Neuronal stem cell (in vitro differentiated cells): ENCODE measurements around the gene SDHB.

Source experiments
- DNase-seq: peaks from one replicate; pipeline ENCODE4 v3.0.0-alpha.2; 2013; ENCODE audit warnings: low spot score
- H2AFZ ChIP-seq: one replicate; pipeline ENCODE4 v1.6.1; 2013; ENCODE audit warnings: mild to moderate bottlenecking, low read length, inconsistent platforms
- H2AK5ac ChIP-seq: 2 replicates; pipeline ENCODE4 v1.6.1; 2013; ENCODE audit warnings: low read depth, mild to moderate bottlenecking, inconsistent platforms, low read length, moderate library complexity, mixed read lengths
- H2BK120ac ChIP-seq: 2 replicates; pipeline ENCODE4 v1.6.1; 2013; ENCODE audit warnings: low read depth, mild to moderate bottlenecking, inconsistent platforms, low read length, moderate library complexity, mixed read lengths
- H2BK12ac ChIP-seq: one replicate; pipeline ENCODE4 v1.6.1; 2013; ENCODE audit warnings: low read length, inconsistent platforms
- H2BK15ac ChIP-seq: 2 replicates; pipeline ENCODE4 v1.6.1; 2013; ENCODE audit warnings: mild to moderate bottlenecking, low read length, inconsistent platforms, mixed read lengths
- H2BK5ac ChIP-seq: one replicate; pipeline ENCODE4 v1.6.1; 2013; ENCODE audit warnings: inconsistent platforms, mild to moderate bottlenecking, low read length, moderate library complexity
- H3K14ac ChIP-seq: one replicate; pipeline ENCODE4 v1.6.1; 2013; ENCODE audit warnings: low read length, inconsistent platforms
- H3K18ac ChIP-seq: 2 replicates; pipeline ENCODE4 v1.6.1; 2013; ENCODE audit warnings: low read length, inconsistent platforms
- H3K23ac ChIP-seq: 2 replicates; pipeline ENCODE4 v1.6.1; 2013; ENCODE audit warnings: low read depth, mild to moderate bottlenecking, mixed read lengths, low read length, inconsistent platforms; ENCODE audit not compliant: poor library complexity
- H3K27ac ChIP-seq: replicated peaks from 3 replicates; pipeline ENCODE4 v1.5.1; 2013; ENCODE audit warnings: low read length, inconsistent platforms
- H3K27me3 ChIP-seq, 3 experiments: 2 replicates each; pipeline ENCODE4 v1.6.1; 2013; ENCODE audit warnings: low read length in 3 of 3, mild to moderate bottlenecking in 2 of 3, inconsistent platforms in 1 of 3, low read depth in 1 of 3, mixed read lengths in 1 of 3, moderate library complexity in 1 of 3; ENCODE audit not compliant: control insufficient read depth in 3 of 3, insufficient read depth in 3 of 3
- H3K36me3 ChIP-seq, 2 donors: replicated peaks in 1 of 2; 2 replicates each; pipeline ENCODE4 v1.6.1; 2013; ENCODE audit warnings: low read length in 2 of 2; ENCODE audit not compliant: control insufficient read depth in 2 of 2, insufficient read depth in 2 of 2
- H3K4ac ChIP-seq: 2 replicates; pipeline ENCODE4 v1.6.1; 2013; ENCODE audit warnings: inconsistent platforms, mild to moderate bottlenecking, low read length, moderate library complexity
- H3K4me1 ChIP-seq, 2 donors: 1 replicate in 1 of 2; 2 replicates in 1 of 2; pipeline ENCODE4 v1.6.1; 2013; ENCODE audit warnings: low read length in 2 of 2, low read depth in 1 of 2; ENCODE audit not compliant: control insufficient read depth in 2 of 2, insufficient read depth in 1 of 2
- H3K4me2 ChIP-seq: one replicate; pipeline ENCODE4 v1.6.1; 2013; ENCODE audit warnings: mild to moderate bottlenecking, low read length, inconsistent platforms; ENCODE audit not compliant: insufficient read depth, poor library complexity, severe bottlenecking
- H3K4me3 ChIP-seq, 2 donors: 2 replicates each; pipeline ENCODE4 v1.5.1; 2013; ENCODE audit warnings: low read length in 2 of 2, mild to moderate bottlenecking in 2 of 2, inconsistent platforms in 1 of 2, moderate library complexity in 1 of 2
- H3K79me1 ChIP-seq: one replicate; pipeline ENCODE4 v1.6.1; 2013; ENCODE audit warnings: low read depth, mild to moderate bottlenecking, inconsistent platforms, low read length, moderate library complexity
- H3K9ac ChIP-seq: one replicate; pipeline ENCODE4 v1.6.1; 2013; ENCODE audit warnings: mild to moderate bottlenecking, low read depth, low read length, inconsistent platforms; ENCODE audit not compliant: poor library complexity
- H3K9me3 ChIP-seq, 2 donors: replicated peaks in 1 of 2; 2 replicates each; pipeline versions ENCODE3 to v1.6.1; 2013; ENCODE audit warnings: low read length in 2 of 2, mild to moderate bottlenecking in 2 of 2, inconsistent platforms in 1 of 2, low read depth in 1 of 2, mixed read lengths in 1 of 2, moderate library complexity in 1 of 2; ENCODE audit not compliant: control insufficient read depth in 2 of 2, insufficient read depth in 1 of 2
- H4K8ac ChIP-seq: one replicate; pipeline ENCODE4 v1.6.1; 2013; ENCODE audit warnings: low read depth, mild to moderate bottlenecking, inconsistent platforms, low read length, moderate library complexity
- H4K91ac ChIP-seq: one replicate; pipeline ENCODE4 v1.6.1; 2013; ENCODE audit warnings: low read length, low read depth, mild to moderate bottlenecking, inconsistent platforms; ENCODE audit not compliant: poor library complexity
- WGBS, 2 donors: extraction: QIAGEN DNeasy Blood & Tissue Kit; methylation state at CpG; one replicate each; pipeline ENCODE4 v1.1.7; 2013; ENCODE audit warnings: missing lambda C conversion rate in 2 of 2, mixed read lengths in 1 of 2; ENCODE audit not compliant: insufficient read length in 2 of 2, insufficient replicate concordance in 1 of 2; ENCODE audit errors: extremely low coverage in 2 of 2; 5-methylcytosine and 5-hydroxymethylcytosine counted together

Gene SDHB

DNA sequence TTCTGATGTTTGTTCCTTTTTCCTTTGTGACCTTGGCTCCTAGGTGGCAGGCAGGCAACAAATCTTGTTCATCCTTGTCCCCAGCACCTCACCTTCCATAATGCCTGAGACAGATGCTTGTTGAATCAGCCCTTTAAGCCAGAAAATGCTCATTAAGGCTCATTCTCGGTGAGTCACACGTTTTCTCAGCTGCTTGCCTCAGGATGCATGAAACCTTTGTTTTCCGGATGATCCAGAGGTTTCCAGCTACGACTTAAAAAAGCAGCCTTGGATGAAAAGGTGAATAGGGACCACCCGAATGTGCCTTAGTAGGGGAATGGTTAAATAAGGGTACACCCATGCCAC is 37.5 kb downstream of the SDHB start:
- Histone ChIP-seq H4K91ac (no peak overlapping the region), H3K36me3 (peaks cover 20 to 38% of the 10 kb centered on the region in 2 donors), H3K18ac (no peak overlapping the region), H3K9ac (no peak overlapping the region), H2BK5ac (no peak overlapping the region), H3K14ac (no peak overlapping the region), H4K8ac (no peak overlapping the region), H2BK15ac (no peak overlapping the region), H2BK12ac (no peak overlapping the region), H3K79me1 (no peaks in the 10 kb centered on the region), H3K4me1 (peaks cover 9 to 17% of the 10 kb centered on the region in 2 donors), H3K27me3 (peaks cover 0 to 3% (median 0%) of the 10 kb centered on the region in 3 experiments), H3K23ac (no peak overlapping the region), H3K4me3 (peak overlapping the region in 1 of 2 donors; percentile 10), H3K9me3 (no peaks in the 10 kb centered on the region), H3K4me2 (no peak overlapping the region), H3K4ac (no peak overlapping the region), H3K27ac (no peak overlapping the region), H2AK5ac (no peak overlapping the region), H2BK120ac (no peak overlapping the region), H2AFZ (peak overlapping the region; percentile 60)
- DNase-seq, result no peak
- no CpG with 5 or more reads among the region's 5 CpGs for WGBS, 2 donors

DNA sequence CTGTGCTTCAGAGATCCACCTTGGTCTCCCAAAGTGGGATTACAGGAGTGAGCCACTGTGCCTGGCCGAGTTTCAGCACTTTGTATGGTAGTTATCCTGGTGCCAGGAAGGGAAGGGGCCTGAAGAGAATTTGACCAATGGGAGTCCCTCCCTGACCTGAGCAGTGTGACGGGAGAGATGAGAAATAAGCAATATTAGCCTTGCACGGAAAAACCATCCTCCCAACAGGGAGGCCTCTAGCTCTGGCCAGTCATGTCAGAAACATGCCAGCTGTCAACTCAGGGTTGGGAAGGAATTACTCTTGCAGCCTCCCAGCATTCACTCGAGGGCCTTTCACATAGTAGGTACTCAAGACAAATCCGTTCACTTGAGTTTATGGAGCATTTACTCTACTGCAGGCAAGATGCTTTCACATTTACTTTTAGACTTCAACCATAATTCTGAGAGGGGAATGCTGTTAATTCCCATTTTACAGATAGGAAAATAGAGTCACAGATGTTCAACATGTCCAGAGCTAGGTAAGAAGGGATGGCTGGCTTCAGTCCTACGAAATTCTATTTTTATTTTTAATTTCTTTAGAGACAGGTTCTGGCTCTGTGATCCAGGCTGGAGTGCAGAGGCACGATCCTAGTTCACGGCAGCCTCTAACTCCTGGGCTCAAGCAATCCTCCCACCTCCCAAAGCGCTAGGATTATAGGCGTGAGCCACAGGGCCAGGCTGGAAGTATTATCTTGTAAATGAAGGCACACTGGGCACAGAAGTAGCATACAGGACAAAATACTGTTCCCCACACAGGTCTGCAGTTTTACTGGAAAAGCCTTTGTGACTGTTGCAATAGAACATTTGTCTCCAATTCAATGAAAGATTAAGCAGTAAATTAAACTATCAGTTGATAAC is 38.9 kb downstream of the SDHB start:
- Histone ChIP-seq H2BK15ac (no peak overlapping the region), H3K4me1 (peaks cover 16 to 22% of the 10 kb centered on the region in 2 donors), H3K4ac (no peak overlapping the region), H3K79me1 (no peaks in the 10 kb centered on the region), H2BK12ac (no peak overlapping the region), H2BK120ac (no peak overlapping the region), H3K9ac (no peak overlapping the region), H3K14ac (no peak overlapping the region), H3K18ac (no peak overlapping the region), H3K4me2 (no peak overlapping the region), H2BK5ac (no peak overlapping the region), H3K9me3 (no peaks in the 10 kb centered on the region), H4K8ac (no peak overlapping the region), H3K36me3 (peaks cover 8 to 24% of the 10 kb centered on the region in 2 donors), H3K23ac (no peak overlapping the region), H3K27me3 (peaks cover 0 to 3% (median 2%) of the 10 kb centered on the region in 3 experiments), H2AFZ (no peak overlapping the region), H3K4me3 (no peak overlapping the region), H4K91ac (no peak overlapping the region), H2AK5ac (no peak overlapping the region), H3K27ac (no peak overlapping the region)
- DNase-seq, result no peak
- WGBS, 2 donors, result no CpG with 5 or more reads among the region's 10 CpGs

DNA sequence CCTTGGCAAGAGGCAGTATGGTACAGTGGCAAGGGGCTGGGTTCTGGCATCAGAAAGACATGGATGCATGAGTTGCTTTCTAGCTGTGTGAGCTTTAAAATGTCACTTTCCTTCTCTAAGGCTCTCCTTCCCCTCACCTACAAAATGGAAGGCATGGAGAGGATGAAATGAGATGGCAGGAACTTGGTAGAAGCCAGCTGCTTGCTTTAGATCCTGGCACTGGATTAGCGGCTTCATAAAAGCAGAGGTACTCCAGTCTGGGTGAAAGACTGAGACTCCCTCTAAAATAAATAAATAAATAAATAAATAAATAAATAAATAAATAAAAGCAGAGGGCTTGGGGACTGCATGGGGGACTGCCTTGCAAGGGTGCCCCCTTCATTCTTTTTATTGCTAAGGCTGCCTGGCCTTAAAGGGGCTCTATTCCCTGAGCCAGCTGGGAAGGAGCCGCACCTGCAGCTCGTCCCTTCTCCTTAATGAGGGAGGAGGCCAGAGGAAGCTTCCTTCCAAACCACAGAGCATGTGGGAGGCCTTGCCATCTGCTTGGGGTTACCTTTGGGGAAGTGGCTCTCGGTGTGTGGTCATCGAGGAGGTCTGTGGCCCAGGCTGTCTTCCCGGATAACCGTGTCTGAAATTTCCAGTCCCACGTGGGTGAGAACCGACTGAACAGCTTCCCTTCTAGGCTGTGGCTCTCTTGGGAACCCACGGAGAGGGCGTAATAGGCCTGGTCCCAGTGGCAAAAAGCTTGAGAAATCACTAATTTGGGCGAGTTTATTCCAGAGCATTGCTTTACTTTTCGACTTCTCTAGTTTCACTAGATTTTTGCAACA is 40.1 kb downstream of the SDHB start:
- H2BK15ac ChIP-seq, result no peak overlapping the region
- H2AFZ ChIP-seq, result peak overlapping the region; percentile 24
- no peak overlapping the region for H3K27ac ChIP-seq

More for the DNA sequence above, 40.1 kb downstream of the SDHB start:
- WGBS, 2 donors, result no CpG with 5 or more reads among the region's 13 CpGs
- no peak overlapping the region for H3K9ac ChIP-seq
- H2AK5ac ChIP-seq, result no peak overlapping the region
- no peaks in the 10 kb centered on the region for H3K9me3 ChIP-seq
- H3K18ac ChIP-seq, result no peak overlapping the region
- no peak for DNase-seq
- H4K91ac ChIP-seq, result no peak overlapping the region
- H2BK120ac ChIP-seq, result no peak overlapping the region
- peaks cover 16 to 22% of the 10 kb centered on the region in 2 donors for H3K4me1 ChIP-seq
- peaks cover 5 to 12% of the 10 kb centered on the region in 2 donors for H3K36me3 ChIP-seq
- no peak overlapping the region for H3K4me3 ChIP-seq
- H3K79me1 ChIP-seq, result no peaks in the 10 kb centered on the region
- H3K4ac ChIP-seq, result no peak overlapping the region
- no peak overlapping the region for H3K23ac ChIP-seq
- no peak overlapping the region for H3K14ac ChIP-seq
- H4K8ac ChIP-seq, result no peak overlapping the region
- H2BK5ac ChIP-seq, result no peak overlapping the region
- H3K4me2 ChIP-seq, result no peak overlapping the region
- H3K27me3 ChIP-seq, result peaks cover 0 to 3% (median 2%) of the 10 kb centered on the region in 3 experiments
- no peak overlapping the region for H2BK12ac ChIP-seq
